T follicular helper cell (primary cell): ENCODE results near the gene NRP1.

Source experiments
- DNase-seq: peaks from one replicate; pipeline ENCODE4 v3.0.0-alpha.2; 2020; ENCODE audit warnings: low read depth

NRP1 gene

GRCh38 chr10:33260403-33261149, 73.9 kb downstream of the NRP1 start:
- no peak for DNase-seq

GRCh38 chr10:33258967-33259366, 75.5 kb downstream of the NRP1 start:
- DNase-seq, result no peak

DNA sequence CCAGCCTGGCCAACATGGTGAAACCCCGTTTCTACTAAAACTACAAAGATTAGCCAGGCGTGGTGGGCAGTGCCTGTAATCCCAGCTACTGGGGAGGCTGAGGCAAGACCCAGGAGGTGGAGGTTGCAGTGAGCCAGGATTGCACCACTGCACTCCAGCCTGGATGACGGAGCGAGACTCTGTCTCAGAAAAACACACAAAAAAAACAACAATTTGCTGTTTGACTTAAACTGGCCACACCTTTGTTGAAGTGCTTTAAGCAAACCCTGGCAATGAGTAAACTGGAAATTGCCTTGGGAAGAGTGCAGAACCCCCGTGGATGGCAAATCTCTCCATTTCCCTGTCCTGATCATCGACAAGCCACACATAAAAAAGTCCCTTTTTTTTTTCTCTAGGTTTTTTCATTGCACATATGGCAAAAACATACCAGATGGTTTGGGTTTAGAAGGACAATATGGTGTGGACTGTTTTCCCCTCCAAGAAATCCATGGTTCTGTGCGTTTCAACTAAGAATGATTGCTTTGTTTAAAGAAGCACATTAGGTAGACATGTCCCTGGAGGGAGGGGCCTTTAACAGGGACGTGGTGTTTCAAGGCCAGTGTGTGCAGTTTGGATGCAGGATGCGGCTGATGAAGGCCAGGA, 76.9 kb downstream of the NRP1 start:
- DNase-seq, result no peak

- no peak for DNase-seq
Observed at GRCh38 chr10:33256458-33256857, 78.0 kb downstream of the NRP1 start.

- DNase-seq, result no peak
Observed at GRCh38 chr10:33254556-33255160, 79.8 kb downstream of the NRP1 start.

- no peak for DNase-seq
Observed at GRCh38 chr10:33253411-33253810, 81.1 kb downstream of the NRP1 start.

- no peak for DNase-seq
Observed at GRCh38 chr10:33252794-33253203, 81.7 kb downstream of the NRP1 start.

DNA sequence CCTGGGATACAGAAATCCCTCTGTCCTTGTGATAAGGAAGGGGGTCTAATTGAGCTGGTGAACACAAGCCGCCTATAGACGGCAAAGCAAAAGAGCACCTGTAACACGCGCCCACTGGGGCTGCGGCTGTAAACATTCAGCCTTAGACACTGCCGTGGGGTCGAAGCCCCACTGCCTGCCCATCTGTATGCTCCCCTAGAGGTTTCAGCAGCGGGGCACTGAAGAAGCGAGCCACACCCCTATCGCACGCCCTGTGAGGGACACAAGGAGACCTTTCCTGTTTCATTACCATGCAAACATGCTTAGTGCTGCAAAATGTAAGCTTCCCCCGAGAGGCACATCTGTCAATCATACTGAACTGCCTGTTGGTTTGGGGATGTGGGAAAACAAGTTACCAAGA, 82.1 kb downstream of the NRP1 start:
- no peak for DNase-seq

- no peak for DNase-seq
Observed at GRCh38 chr10:33249659-33250345, 84.7 kb downstream of the NRP1 start.

DNA sequence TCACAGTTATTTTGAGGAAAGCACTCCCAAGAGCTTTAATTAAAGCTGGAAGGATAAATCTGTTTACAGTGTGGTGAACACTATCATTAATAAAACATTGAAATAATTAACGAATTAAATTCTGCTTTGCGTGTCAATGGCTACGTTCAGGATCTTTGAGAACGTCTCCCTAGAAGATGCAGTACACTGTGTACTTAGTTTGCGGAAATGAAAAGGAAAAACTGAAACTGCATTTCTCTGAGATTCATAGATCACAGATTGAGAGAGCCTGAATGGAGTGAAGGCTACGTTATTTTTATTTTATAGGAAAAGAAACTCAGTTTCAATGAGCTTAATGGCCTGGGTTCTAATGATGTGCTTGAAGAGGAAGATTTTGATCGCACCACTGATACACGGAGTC, 85.3 kb downstream of the NRP1 start:
- no peak for DNase-seq

DNA sequence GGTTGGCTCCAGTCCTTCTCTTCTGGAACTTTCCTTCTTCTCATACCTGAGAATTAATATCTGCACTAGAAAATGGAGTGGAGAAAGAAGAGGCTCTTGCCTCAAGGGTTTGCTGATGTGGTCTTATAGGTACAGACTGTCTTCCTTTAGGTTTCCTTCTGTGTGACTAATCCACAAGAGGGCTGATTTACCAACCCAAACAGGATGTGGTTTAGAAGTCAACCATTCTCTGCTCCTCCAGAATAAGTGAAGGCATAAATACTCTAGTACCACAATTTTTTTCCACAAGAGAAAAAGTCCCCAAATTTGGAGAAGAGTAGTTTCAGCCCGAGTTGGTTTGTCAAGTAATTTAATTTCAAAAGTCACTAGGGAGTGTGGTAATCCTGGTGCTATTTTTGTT, 85.8 kb downstream of the NRP1 start:
- peak; percentile 10 for DNase-seq

DNA sequence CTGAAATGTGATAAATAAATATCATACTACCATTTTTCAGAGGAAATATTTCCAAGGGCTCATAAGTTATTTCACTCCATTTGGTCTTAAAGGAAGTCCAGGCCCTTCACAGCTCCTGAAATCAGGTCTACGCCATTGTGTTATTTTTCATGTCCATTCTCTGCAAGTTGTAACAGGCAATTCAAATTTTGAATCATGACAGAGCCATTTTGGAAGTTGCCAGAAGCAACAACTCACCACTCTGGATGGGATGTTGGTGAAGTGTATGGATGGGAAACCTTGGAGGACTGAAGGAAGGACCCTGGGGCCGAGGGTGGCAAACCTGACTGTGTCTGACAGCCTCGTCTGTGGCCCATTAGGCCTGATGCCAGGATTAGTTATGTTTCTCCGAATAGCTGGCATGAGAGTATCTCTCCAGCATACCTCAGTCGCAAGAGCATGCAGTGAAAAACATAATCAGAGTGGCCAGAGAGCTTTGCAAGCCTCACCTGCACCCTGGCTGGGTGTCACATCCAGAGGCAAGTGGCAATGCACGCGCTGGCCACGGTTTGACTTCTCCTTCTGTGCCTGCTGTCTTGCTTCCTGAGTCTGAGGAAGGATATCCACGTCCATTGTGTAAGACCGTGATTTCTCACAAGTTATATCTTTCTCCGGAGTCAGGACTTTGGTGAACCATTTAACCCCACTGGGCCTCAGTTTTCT, 87.1 kb downstream of the NRP1 start:
- no peak for DNase-seq

- no peak for DNase-seq
Observed at GRCh38 chr10:33245343-33245742, 89.1 kb downstream of the NRP1 start.

DNA sequence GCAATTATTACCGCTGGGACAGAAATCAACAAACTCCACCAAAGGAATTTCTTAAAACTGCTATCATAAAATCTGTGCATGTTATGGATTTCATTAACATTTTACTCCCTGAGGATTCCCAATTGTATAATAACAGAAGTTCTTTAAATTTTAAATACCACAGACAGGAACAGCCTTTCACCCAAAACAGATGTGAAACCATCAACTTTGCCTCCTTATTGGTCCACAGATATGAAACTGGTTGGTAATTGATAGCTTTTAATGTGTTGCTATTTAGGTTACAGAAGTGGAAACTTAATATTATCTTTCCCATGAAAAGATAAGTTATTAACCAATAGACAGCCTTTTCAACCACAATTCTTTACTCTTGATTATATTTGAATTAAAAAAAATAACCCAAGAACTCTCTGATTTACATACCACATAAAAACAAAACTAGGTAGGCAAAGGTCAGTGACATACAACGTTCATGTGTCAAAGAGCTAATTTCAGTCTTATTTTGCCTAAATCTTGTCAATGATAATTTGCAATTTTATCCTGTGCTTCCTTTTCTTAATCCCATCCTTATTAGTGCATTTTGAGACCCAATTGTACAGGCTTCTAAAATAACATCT, 90.0 kb downstream of the NRP1 start:
- DNase-seq, result no peak

DNA sequence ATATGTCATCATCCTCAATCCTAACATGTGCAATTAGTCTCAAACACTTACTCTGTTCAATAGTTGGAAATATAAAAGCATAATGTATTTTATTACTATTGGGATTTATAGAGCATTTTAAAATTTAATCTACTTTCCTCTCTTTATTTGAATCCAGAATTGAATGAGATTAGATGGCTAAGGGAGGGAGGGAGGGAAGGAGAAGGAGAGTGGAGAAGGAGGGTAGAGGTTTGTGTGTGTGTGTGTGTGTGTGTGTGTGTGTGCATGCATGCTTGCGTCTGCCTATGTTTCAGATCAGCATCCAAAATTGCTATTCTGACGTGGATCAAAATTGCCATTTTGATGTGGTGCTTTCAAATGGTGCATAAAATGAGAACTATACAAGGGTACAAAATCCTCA, 90.8 kb downstream of the NRP1 start:
- no peak for DNase-seq

GRCh38 chr10:33242931-33243330, 91.5 kb downstream of the NRP1 start:
- no peak for DNase-seq

DNA sequence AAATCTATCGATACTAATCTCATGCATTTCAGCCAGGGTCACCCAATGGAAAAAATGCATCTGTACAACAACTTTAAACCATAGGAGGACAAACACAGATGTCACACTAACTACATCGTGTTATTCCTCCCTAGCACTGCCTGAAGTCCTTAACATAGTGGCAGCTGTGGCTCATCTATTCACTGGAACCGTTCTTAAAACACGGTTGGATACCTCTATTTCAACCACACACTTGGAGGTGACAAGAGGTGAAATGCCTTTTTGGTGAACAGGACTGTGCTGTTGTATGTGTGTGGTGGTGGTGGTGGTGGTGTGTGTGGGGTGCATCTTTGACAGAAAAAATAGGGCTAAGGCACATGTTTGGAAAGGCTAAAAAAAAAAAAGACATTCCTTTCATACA, 93.1 kb downstream of the NRP1 start:
- no peak for DNase-seq

DNA sequence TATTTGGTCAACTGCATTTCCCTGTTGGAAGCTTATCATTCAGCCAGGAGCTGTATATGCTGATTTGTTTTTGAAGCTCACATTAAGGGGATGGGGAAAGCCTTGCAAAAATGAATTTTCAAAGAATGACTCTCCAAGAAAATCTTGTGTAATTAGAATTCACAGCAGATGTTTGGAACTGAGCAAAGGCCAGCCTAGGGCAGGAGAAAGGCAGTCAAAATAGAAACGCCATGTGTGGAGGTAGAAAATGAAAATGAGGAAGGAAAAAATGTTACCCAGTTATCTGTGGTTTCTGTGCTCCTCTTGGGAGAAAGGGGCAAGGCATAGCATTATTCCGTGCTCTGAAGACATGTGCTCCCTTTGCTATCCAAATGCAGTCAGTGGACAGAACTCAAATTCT, 93.5 kb downstream of the NRP1 start:
- no peak for DNase-seq

GRCh38 chr10:33240258-33240657, 94.2 kb downstream of the NRP1 start:
- DNase-seq, result no peak

- DNase-seq, result no peak
Observed at GRCh38 chr10:33239257-33239656, 95.2 kb downstream of the NRP1 start.

GRCh38 chr10:33238643-33239042, 95.8 kb downstream of the NRP1 start:
- no peak for DNase-seq
